ENCODE measurements around the gene PLPP3. TPM values are rescaled to one million over a fixed set of nuclear protein-coding genes. Genes with fewer than 3 reads are reported as not detected.

The PLPP3 gene
- polyA plus RNA-seq, 3 donors: 0.21 to 0.32 TPM; not detected in 1

GRCh38 chr1:56509713-56510641, 69.4 kb downstream of the PLPP3 start:
- Histone ChIP-seq H3K36me3 (replicated peaks in 1 of 2; ENCODE audit: control insufficient read depth in 1 of 2, insufficient read depth in 2 of 2, low read length in 2 of 2) (no peaks in the 10 kb centered on the region), H3K4me2 (replicated peaks; ENCODE audit: extremely low read depth, low read length, poor library complexity, severe bottlenecking) (no peak overlapping the region), H2AFZ (ENCODE audit: insufficient read depth, low read depth, low read length, poor library complexity, severe bottlenecking) (no peak overlapping the region), H3K27ac (ENCODE audit: low read depth in 1 of 2, low read length in 2 of 2) (no peak overlapping the region), H4K20me1 (ENCODE audit: insufficient read depth, low read length) (no peaks in the 10 kb centered on the region), H3K9ac (ENCODE audit: insufficient read depth, low read length, poor library complexity, severe bottlenecking) (no peak overlapping the region), H3K4me1 (ENCODE audit: control insufficient read depth in 1 of 2, insufficient read depth in 2 of 2, low read length in 2 of 2) (peaks cover 55 to 56% of the 10 kb centered on the region in 2 donors), H3K27me3 (ENCODE audit: control insufficient read depth in 2 of 2, insufficient read depth in 2 of 2, low read length in 2 of 2) (no peaks in the 10 kb centered on the region), H3K4me3 (replicated peaks in 1 of 3; ENCODE audit: low read depth in 2 of 3, low read length in 3 of 3) (no peak overlapping the region), H3K79me2 (ENCODE audit: insufficient read depth, low read length) (no peaks in the 10 kb centered on the region), H3K9me3 (replicated peaks in 1 of 2; ENCODE audit: control insufficient read depth in 1 of 2, insufficient read depth in 1 of 2, low read length in 2 of 2) (no peaks in the 10 kb centered on the region)
- peaks cover 0 to 7% (median 6%) of the 10 kb centered on the region in 3 donors for H3K27me3 Mint-ChIP-seq (ENCODE audit: low read depth in 3 of 3)
- WGBS (ENCODE audit: insufficient coverage): 96% methylated on average over 3 of the region's 13 CpGs
- TF ChIP-seq CTCF (IDR thresholded peaks at IDR 0.05): no peak
- no peak for DNase-seq
- H3K36me3 Mint-ChIP-seq: peaks cover 5 to 17% of the 10 kb centered on the region in 2 donors
- H3K4me3 Mint-ChIP-seq: no peak overlapping the region
- peaks cover 0 to 3% (median 0%) of the 10 kb centered on the region in 7 donors for H3K9me3 Mint-ChIP-seq
- intact Hi-C loops (cut with micrococcal nuclease): no loop called here
- H3K27ac Mint-ChIP-seq: peak overlapping the region in 4 of 7 donors; percentile 6 to 60 (median 32)
- peaks cover 62% of the 10 kb centered on the region for H3K4me1 Mint-ChIP-seq

- H3K27me3 ChIP-seq (ENCODE audit: control insufficient read depth in 2 of 2, insufficient read depth in 2 of 2, low read length in 2 of 2): no peaks in the 10 kb centered on the region
- peak overlapping the region; percentile 69 to 82 (median 78) for H3K27ac Mint-ChIP-seq
These were observed 70.8 kb downstream of the PLPP3 start for GRCh38 chr1:56508523-56508983.

More at GRCh38 chr1:56508523-56508983, 70.8 kb downstream of the PLPP3 start:
- H3K9me3 ChIP-seq (replicated peaks in 1 of 2; ENCODE audit: control insufficient read depth in 1 of 2, insufficient read depth in 1 of 2, low read length in 2 of 2): no peaks in the 10 kb centered on the region
- Mint-ChIP-seq H3K4me1 (peaks cover 66% of the 10 kb centered on the region), H3K27me3 (ENCODE audit: low read depth in 3 of 3) (peaks cover 0 to 6% (median 3%) of the 10 kb centered on the region in 3 donors), H3K36me3 (peaks cover 5 to 17% of the 10 kb centered on the region in 2 donors), H3K9me3 (peaks cover 0 to 3% (median 0%) of the 10 kb centered on the region in 7 donors), H3K4me3 (no peak overlapping the region)
- H3K9ac ChIP-seq (ENCODE audit: insufficient read depth, low read length, poor library complexity, severe bottlenecking): no peak overlapping the region
- no peak for TF ChIP-seq CTCF (IDR thresholded peaks at IDR 0.05)
- no peak overlapping the region for H3K4me3 ChIP-seq (replicated peaks in 1 of 3; ENCODE audit: low read depth in 2 of 3, low read length in 3 of 3)
- 25% methylated on average over 4 of the region's 4 CpGs for WGBS (ENCODE audit: insufficient coverage)
- H3K4me1 ChIP-seq (ENCODE audit: control insufficient read depth in 1 of 2, insufficient read depth in 2 of 2, low read length in 2 of 2): peaks cover 56 to 58% of the 10 kb centered on the region in 2 donors
- no peaks in the 10 kb centered on the region for H3K36me3 ChIP-seq (replicated peaks in 1 of 2; ENCODE audit: control insufficient read depth in 1 of 2, insufficient read depth in 2 of 2, low read length in 2 of 2)
- H4K20me1 ChIP-seq (ENCODE audit: insufficient read depth, low read length): no peaks in the 10 kb centered on the region
- peak overlapping the region in 1 of 2 donors; percentile 24 for H3K27ac ChIP-seq (ENCODE audit: low read depth in 1 of 2, low read length in 2 of 2)
- no peaks in the 10 kb centered on the region for H3K79me2 ChIP-seq (ENCODE audit: insufficient read depth, low read length)
- intact Hi-C loops (cut with micrococcal nuclease): no loop called here
- peak; percentile 68 to 91 (median 81) for DNase-seq
- no peak overlapping the region for H2AFZ ChIP-seq (ENCODE audit: insufficient read depth, low read depth, low read length, poor library complexity, severe bottlenecking)
- no peak overlapping the region for H3K4me2 ChIP-seq (replicated peaks; ENCODE audit: extremely low read depth, low read length, poor library complexity, severe bottlenecking)
